IgD-negative memory B cell (primary cell): ENCODE measurements around the gene PHKB. TPM values are rescaled to one million over a fixed set of nuclear protein-coding genes. Genes with fewer than 3 reads are reported as not detected.

Source experiments
- H3K27ac Mint-ChIP-seq, 3 donors: one replicate each; pipeline ENCODE4 v1.8.0; 2020 to 2022; ENCODE audit warnings: mild to moderate bottlenecking in 3 of 3, mixed read lengths in 3 of 3, moderate library complexity in 1 of 3
- H3K27me3 Mint-ChIP-seq: one replicate; pipeline ENCODE4 v1.8.0; 2021; ENCODE audit warnings: mixed read lengths
- H3K36me3 Mint-ChIP-seq: one replicate; pipeline ENCODE4 v1.8.0; 2020; ENCODE audit warnings: mild to moderate bottlenecking, mixed read lengths
- H3K4me1 Mint-ChIP-seq, 3 donors: one replicate each; pipeline ENCODE4 v1.8.0; 2020 to 2022; ENCODE audit warnings: mixed read lengths in 3 of 3, mild to moderate bottlenecking in 1 of 3
- H3K4me3 Mint-ChIP-seq, 4 donors: one replicate each; pipeline ENCODE4 v1.8.0; 2020 to 2022; ENCODE audit warnings: mild to moderate bottlenecking in 4 of 4, mixed read lengths in 4 of 4, moderate library complexity in 3 of 4
- H3K9me3 Mint-ChIP-seq, 3 donors: one replicate each; pipeline ENCODE4 v1.8.0; 2020 to 2021; ENCODE audit warnings: mixed read lengths in 3 of 3, mild to moderate bottlenecking in 1 of 3
- polyA plus RNA-seq: library from polyadenylated mRNA; unstranded; fragments of 300-500 nt; fragmentation: Illumina TruSeq; gene quantifications from one replicate; pipeline ENCODE4 v1.2.3, GENCODE V29; 2021

The PHKB gene
- polyA plus RNA-seq, 1 donor from 2014 or later, result 52.2 TPM

- peak overlapping the region in 1 of 4 donors; percentile 30 for H3K4me3 Mint-ChIP-seq
- no peaks in the 10 kb centered on the region for H3K27me3 Mint-ChIP-seq
- peaks cover 0 to 5% (median 1%) of the 10 kb centered on the region in 3 donors for H3K9me3 Mint-ChIP-seq
- no peaks in the 10 kb centered on the region for H3K36me3 Mint-ChIP-seq
- H3K4me1 Mint-ChIP-seq, result peaks cover 11 to 17% (median 11%) of the 10 kb centered on the region in 3 donors
- H3K27ac Mint-ChIP-seq, result no peak overlapping the region
These were observed 271.0 kb downstream of the PHKB start for GRCh38 chr16:47732122-47732521.

- Mint-ChIP-seq H3K27me3 (no peaks in the 10 kb centered on the region), H3K9me3 (peaks cover 0 to 5% (median 1%) of the 10 kb centered on the region in 3 donors), H3K27ac (no peak overlapping the region)
These were observed 271.5 kb downstream of the PHKB start for GRCh38 chr16:47732523-47733111.

GRCh38 chr16:47734081-47734857 is 273.1 kb downstream of the PHKB start:
- Mint-ChIP-seq H3K9me3 (peaks cover 4 to 9% (median 7%) of the 10 kb centered on the region in 3 donors), H3K27me3 (no peaks in the 10 kb centered on the region), H3K27ac (no peak overlapping the region), H3K4me3 (no peak overlapping the region), H3K4me1 (no peaks in the 10 kb centered on the region), H3K36me3 (peaks cover 3% of the 10 kb centered on the region)

More at GRCh38 chr16:47732523-47733111, 271.5 kb downstream of the PHKB start:
- Mint-ChIP-seq H3K36me3 (no peaks in the 10 kb centered on the region), H3K4me3 (no peak overlapping the region), H3K4me1 (peaks cover 11 to 13% (median 11%) of the 10 kb centered on the region in 3 donors)

GRCh38 chr16:47734987-47735594 is 274.0 kb downstream of the PHKB start:
- Mint-ChIP-seq H3K9me3 (peaks cover 4 to 10% (median 8%) of the 10 kb centered on the region in 3 donors), H3K4me3 (no peak overlapping the region), H3K27ac (no peak overlapping the region), H3K27me3 (no peaks in the 10 kb centered on the region), H3K4me1 (no peaks in the 10 kb centered on the region), H3K36me3 (peaks cover 3% of the 10 kb centered on the region)

GRCh38 chr16:47750371-47750770 is 289.2 kb downstream of the PHKB start:
- Mint-ChIP-seq H3K27me3 (peaks cover 5% of the 10 kb centered on the region), H3K9me3 (no peaks in the 10 kb centered on the region), H3K36me3 (no peaks in the 10 kb centered on the region), H3K4me1 (no peaks in the 10 kb centered on the region), H3K27ac (no peak overlapping the region), H3K4me3 (no peak overlapping the region)

Other genes with a start within 250 kb of the PHKB start
- 18.1 TPM for gene ITFG1, start 268 bp upstream of the PHKB start, polyA plus RNA-seq